NCI-H69 (cell line): ENCODE measurements around the gene SLC26A3.
"Not testable (repeated sequence)": the region's sequence is repeated elsewhere in the genome, so short reads cannot be mapped to it uniquely, and the experiment has no call there.

Experiments
- DNase-seq: peaks from one replicate; lab custom pipeline; 2025; lab: John Stamatoyannopoulos, UW

Gene SLC26A3

GRCh38 chr7:107803009-107803610 lies at the start of gene SLC26A3:
SLC26A3 (minus strand) TSS chr7:107803223; CDS start chr7:107794509, 8,714 bp downstream.
- DNase-seq: no peak

DNA sequence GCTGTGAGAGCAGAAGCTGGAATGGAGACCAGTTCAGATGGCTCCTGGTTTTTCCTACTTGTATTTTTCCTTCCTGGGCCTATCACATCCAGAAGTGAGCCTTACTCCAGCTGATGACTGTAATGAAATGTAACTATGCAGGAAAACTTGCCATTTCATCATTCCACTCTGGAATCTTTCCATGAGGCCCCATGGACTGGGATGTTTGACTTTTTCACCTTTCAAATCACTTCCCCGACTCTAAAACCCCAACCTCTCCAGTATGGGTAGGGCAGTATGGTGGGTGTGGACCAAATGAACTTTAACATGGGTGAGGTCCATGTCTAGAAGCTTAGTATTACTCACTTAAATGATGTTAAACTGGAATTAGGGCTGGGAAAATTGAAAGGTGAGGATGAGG lies 47.6 kb upstream of the SLC26A3 start:
- no peak for DNase-seq

- no peak for DNase-seq
These were observed 47.2 kb upstream of the SLC26A3 start for GRCh38 chr7:107850216-107850615.

- not testable (repeated sequence) for DNase-seq
These were observed 45.2 kb upstream of the SLC26A3 start for GRCh38 chr7:107848211-107848610.

DNA sequence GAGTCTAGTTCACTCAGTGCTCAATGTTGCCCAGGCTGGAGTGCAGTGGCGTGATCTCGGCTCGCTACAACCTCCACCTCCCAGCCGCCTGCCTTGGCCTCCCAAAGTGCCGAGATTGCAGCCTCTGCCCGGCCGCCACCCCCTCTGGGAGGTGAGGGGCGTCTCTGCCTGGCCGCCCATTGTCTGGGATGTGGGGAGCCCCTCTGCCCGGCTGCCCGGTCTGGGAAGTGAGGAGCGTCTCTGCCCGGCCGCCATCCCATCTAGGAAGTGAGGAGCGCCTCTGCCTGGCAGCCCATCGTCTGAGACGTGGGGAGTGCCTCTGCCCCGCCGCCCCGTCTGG lies 44.8 kb upstream of the SLC26A3 start:
- DNase-seq: not testable (repeated sequence)

- DNase-seq: no peak
These were observed 44.3 kb upstream of the SLC26A3 start for GRCh38 chr7:107847168-107847835.

- DNase-seq: no peak
These were observed 43.3 kb upstream of the SLC26A3 start for GRCh38 chr7:107846324-107846723.

DNA sequence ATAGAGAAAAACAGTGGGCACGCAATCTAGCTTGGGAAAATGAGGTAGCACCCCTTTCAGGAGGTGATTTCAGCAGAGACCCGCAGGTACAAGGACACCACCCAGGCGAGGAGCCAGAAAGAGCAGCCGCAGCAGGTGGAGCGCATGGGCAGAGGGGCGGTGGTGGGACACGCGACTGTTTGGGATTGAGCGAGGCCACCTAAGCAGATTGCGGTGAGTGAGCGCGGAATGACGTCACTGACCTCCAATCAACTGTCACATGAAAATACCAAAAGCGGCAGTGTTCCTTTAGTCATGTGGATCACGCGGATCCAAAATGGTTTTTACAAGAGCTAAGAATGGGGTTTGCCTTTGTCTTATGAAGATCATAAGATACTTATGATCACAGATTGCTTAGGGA lies 40.2 kb upstream of the SLC26A3 start:
- peak; percentile 65 for DNase-seq

DNA sequence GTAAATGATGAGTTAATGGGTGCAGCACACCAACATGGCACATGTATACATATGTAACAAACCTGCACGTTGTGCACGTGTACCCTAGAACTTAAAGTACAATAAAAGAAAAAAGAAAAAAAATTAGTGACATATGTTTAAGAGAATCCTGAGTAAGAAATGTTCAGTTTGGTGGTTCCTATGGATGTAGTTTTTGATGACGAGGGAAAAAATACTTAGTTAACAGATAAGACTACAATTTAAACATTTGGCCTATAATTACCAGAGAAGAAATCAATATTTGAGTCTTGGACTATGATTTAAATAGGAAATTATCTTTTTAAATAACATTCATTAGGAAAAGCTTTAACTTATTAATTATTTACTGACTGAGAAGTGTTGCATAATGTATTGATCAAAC lies 39.2 kb upstream of the SLC26A3 start:
- DNase-seq: no peak

- DNase-seq: no peak
These were observed 36.0 kb upstream of the SLC26A3 start for GRCh38 chr7:107838816-107839565.

GRCh38 chr7:107838024-107838601 lies 35.1 kb upstream of the SLC26A3 start:
- no peak for DNase-seq

DNA sequence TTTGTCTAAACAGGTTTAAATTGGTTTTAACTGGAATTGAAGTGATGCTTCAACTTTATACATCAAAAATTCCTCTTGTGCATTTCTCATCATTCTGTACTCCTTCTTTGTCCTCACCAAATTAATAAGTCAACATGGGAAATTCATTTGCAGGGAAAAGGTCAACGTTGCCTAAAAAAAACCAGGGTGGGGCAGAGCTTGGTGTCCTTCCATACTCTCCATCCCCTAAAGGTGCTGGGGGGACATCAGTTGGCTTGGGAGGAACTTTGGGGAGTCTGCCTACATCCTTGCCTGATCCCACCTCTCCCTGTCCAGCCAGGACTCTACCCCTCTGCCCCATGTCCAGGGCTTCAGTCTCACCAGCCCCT lies 34.1 kb upstream of the SLC26A3 start:
- DNase-seq: no peak

- DNase-seq: no peak
These were observed 33.5 kb upstream of the SLC26A3 start for GRCh38 chr7:107836237-107837144.

DNA sequence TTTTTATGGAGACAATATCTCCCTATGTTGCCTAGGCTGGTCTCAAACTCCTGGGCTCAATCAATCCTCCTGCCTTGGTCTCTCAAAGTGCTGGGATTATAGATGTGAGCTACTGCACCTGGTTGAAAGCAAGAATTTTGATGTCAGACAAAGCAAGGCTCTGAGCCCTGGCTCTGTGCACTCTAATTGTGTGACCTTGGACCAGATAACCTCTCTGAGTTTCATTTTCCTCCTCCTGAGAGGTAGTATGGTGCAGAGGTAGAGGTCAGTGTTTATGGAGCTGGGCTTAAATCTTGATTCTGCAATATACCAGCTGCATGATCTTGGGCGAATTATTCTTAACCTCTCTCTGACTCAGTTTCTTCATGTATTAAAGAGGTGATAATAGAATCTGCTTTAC lies 31.4 kb upstream of the SLC26A3 start:
- no peak for DNase-seq

- DNase-seq: no peak
These were observed 30.7 kb upstream of the SLC26A3 start for GRCh38 chr7:107833684-107834106.

GRCh38 chr7:107830420-107830819 lies 27.4 kb upstream of the SLC26A3 start:
- DNase-seq: no peak

DNA sequence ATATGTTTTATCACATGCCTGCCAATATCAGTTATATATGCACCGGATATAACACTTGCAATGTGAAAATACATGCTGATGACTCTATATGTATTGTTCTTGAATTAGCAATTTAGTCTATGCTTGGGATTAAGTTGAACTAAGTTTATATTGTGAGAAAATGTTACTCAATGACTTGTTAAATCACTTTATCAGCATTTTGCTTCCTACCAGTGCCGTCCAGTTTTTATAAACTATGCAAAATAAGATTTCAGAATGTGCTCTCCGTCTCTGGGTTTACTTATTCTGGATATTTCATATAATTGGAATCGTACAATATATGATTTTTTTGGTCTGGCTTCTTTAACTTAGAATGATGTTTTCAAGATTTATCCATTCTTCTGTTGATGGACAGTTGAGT lies 25.5 kb upstream of the SLC26A3 start:
- DNase-seq: no peak

- no peak for DNase-seq
These were observed 24.5 kb upstream of the SLC26A3 start for GRCh38 chr7:107827501-107827900.

DNA sequence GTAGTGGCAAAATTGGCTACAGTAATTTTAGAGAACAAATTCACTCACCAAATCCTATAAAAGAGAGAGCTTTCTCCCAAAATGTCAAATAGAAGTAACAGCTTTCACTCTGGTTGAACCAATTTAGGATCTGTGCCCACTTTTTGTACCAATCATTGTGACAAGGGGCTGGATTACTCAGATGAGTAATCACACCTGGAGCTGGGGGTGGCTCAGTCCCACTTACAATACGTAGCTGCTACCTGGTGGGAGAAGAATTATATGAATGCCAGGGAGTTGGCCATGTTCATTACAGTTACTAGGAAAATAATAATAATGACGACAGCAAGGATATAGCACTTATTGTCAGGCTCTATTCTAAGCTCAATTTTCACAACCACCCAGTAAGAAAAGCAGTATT lies 23.4 kb upstream of the SLC26A3 start:
- no peak for DNase-seq

DNA sequence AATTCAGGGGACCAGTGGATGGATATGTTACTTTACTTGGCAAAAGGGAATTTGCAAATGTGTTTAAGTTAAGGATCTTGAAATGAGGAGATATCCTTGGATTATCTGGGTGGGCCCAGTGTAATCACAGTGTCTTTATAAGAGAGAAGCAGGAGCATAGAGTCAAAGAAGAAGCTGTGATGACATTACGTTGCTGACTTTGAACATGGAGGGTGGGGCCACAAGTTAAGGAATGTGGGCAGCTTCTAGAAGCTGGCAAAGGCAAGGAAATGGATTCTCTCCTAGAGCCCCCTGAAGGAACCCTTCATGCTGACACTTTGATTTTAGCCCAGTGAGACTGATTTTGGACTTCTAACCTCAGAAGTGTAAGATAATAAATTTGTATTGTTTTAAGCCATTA lies 21.8 kb upstream of the SLC26A3 start:
- DNase-seq: no peak

GRCh38 chr7:107818622-107819021 lies 15.6 kb upstream of the SLC26A3 start:
- no peak for DNase-seq

DNA sequence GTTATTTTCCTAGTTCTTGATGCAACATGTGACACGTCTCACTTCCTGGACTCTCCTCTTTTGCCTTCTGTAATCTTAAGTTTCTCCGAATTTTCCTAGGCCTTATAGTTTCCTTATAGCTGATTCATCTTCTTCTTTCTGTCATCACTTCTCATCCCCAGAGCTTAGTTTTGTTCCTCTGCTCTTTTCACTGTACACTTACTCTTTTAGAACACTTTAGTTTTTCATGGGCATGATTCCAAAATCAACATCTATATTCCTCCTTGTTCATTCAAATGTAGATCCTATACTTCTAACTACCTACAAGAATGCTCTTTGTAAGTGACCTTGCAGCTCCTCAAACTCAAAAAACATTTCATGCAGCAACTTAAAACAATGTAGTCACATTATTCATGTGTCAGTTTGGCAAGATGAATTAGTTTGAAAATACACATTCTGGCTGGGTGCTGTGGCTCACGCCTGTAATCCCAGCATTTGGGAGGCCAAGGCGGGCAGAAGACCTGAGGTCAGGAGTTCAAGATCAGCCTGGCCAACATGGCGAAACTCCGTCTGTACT lies 13.1 kb upstream of the SLC26A3 start:
- no peak for DNase-seq
